GM12878 (cell line): ENCODE results near the gene PARM1. TPM values are rescaled to one million over a fixed set of nuclear protein-coding genes. Genes with fewer than 3 reads are reported as not detected.

Experiments used
- ATAC-seq: fragments of 200-7000 bp; cut with Tn5 transposase; 3 replicates; pipeline ENCODE4 v1.9.1; 2020; ENCODE audit warnings: mild to moderate bottlenecking, moderate library complexity
- BruUV-seq: library from RNA; stranded (reverse); fragments of 400-500 nt; replicated peaks from 2 replicates; lab custom pipeline; 2021; lab: Mats Ljungman, UMichigan
- CTCF ChIA-PET: fragments of 300-600 bp; sonication (Branson Sonifier 250); formaldehyde crosslinking; extraction: SDS; loops from one replicate; lab custom pipeline; 2021; ENCODE audit warnings: inconsistent platforms; lab: Yijun Ruan, JAX
- POLR2A ChIA-PET: fragments of 350-600 bp; formaldehyde crosslinking; extraction: SDS; loops from one replicate; lab custom pipeline; 2021; ENCODE audit warnings: inconsistent platforms; lab: Charles Lee
- RAD21 ChIA-PET: fragments of 300-600 bp; sonication (Branson Sonifier 250); formaldehyde crosslinking; loops from one replicate; lab custom pipeline; 2023; ENCODE audit warnings: antibody characterized with exemption; ENCODE audit not compliant: unreplicated experiment; lab: Charles Lee
- SMC1A ChIA-PET: fragments of 300-600 bp; sonication (Branson Sonifier 250); formaldehyde crosslinking; loops from one replicate; lab custom pipeline; 2023; ENCODE audit not compliant: unreplicated experiment, uncharacterized antibody; lab: Charles Lee
- DNase-seq: peaks from one replicate; pipeline ENCODE4 v3.0.0-alpha.2; 2011; ENCODE audit warnings: low read depth, low spot score
- FAIRE-seq: peaks from 3 replicates; lab custom pipeline; 2011; peaks lifted over from hg19 to GRCh38; lab: Jason Lieb, UNC
- H2AFZ ChIP-seq: 2 replicates; pipeline ENCODE4 v1.6.0; 2011; ENCODE audit warnings: low read depth, low read length, control low read depth; ENCODE audit not compliant: control insufficient read depth
- H3K27ac ChIP-seq: 2 replicates; pipeline ENCODE4 v1.5.1; 2011; ENCODE audit warnings: control low read depth; ENCODE audit not compliant: control insufficient read depth, insufficient read depth
- H3K27me3 ChIP-seq, 2 experiments: replicated peaks in 1 of 2; 2 replicates each; pipeline versions ENCODE4 v1.6.0 to v1.6.1; 2011; ENCODE audit warnings: low read length in 1 of 2; ENCODE audit not compliant: control insufficient read depth in 2 of 2, insufficient read depth in 2 of 2
- H3K36me3 ChIP-seq, 2 experiments: 2 replicates each; pipeline ENCODE4 v1.5.1; 2011; ENCODE audit warnings: low read length in 1 of 2; ENCODE audit not compliant: control insufficient read depth in 2 of 2, insufficient read depth in 2 of 2
- H3K4me1 ChIP-seq: 2 replicates; pipeline ENCODE4 v1.6.1; 2011; ENCODE audit warnings: mild to moderate bottlenecking, low read length, moderate library complexity, mixed read lengths; ENCODE audit not compliant: control insufficient read depth, insufficient read depth
- H3K4me2 ChIP-seq: 2 replicates; pipeline ENCODE4 v1.6.0; 2011; ENCODE audit warnings: control low read depth; ENCODE audit not compliant: control insufficient read depth, insufficient read depth
- H3K4me3 ChIP-seq: fragments of 200-600 bp; sonication (generic); 2 replicates; pipeline ENCODE4 v1.5.1; 2016
- H3K79me2 ChIP-seq: 2 replicates; pipeline ENCODE4 v1.6.0; 2011; ENCODE audit warnings: low read length; ENCODE audit not compliant: control insufficient read depth, insufficient read depth
- H3K9ac ChIP-seq: 2 replicates; pipeline ENCODE4 v1.8.0; 2011; ENCODE audit warnings: low read length, control low read depth, mixed read lengths; ENCODE audit not compliant: control insufficient read depth, insufficient read depth
- H3K9me3 ChIP-seq: replicated peaks from 3 replicates; pipeline ENCODE4 v1.5.1; 2011; ENCODE audit warnings: mild to moderate bottlenecking, low read length; ENCODE audit not compliant: control insufficient read depth, insufficient read depth
- H4K20me1 ChIP-seq: 2 replicates; pipeline ENCODE4 v1.6.0; 2011; ENCODE audit not compliant: control insufficient read depth, insufficient read depth
- CREB1 ChIP-seq: IDR thresholded peaks from 2 replicates; pipeline ENCODE4 v1.6.1; 2012; ENCODE audit warnings: low read depth, mild to moderate bottlenecking, inconsistent platforms
- FOXK2 ChIP-seq: fragments of 450-650 bp; IDR thresholded peaks from 2 replicates; pipeline ENCODE4 v1.6.1; 2017; ENCODE audit warnings: mild to moderate bottlenecking, moderate library complexity
- PAX5 ChIP-seq: IDR thresholded peaks from 2 replicates; pipeline ENCODE4 v1.6.1; 2011; ENCODE audit warnings: low read depth, low read length, borderline replicate concordance
- PAX8 ChIP-seq: fragments of 450-650 bp; IDR thresholded peaks from 2 replicates; pipeline ENCODE4 v1.6.1; 2017; ENCODE audit warnings: mild to moderate bottlenecking, moderate library complexity
- PRDM15 ChIP-seq: fragments of 450-650 bp; formaldehyde crosslinking; IDR thresholded peaks from 2 replicates; pipeline ENCODE4 v1.4.0; 2020; ENCODE audit warnings: mild to moderate bottlenecking, moderate library complexity
- ZNF24 ChIP-seq: fragments of 450-650 bp; IDR thresholded peaks from 2 replicates; pipeline ENCODE4 v1.6.1; 2017; ENCODE audit warnings: antibody characterized with exemption, mild to moderate bottlenecking
- ZNF384 ChIP-seq: IDR thresholded peaks from 2 replicates; pipeline ENCODE4 v1.6.1; 2012; ENCODE audit warnings: low read depth, mild to moderate bottlenecking, low read length, improper control_type of control experiment, borderline replicate concordance
- ZNF592 ChIP-seq: fragments of 450-650 bp; IDR thresholded peaks from 2 replicates; pipeline ENCODE4 v1.6.1; 2017; ENCODE audit warnings: mild to moderate bottlenecking, moderate library complexity
- WGBS: methylation state at CpG from one replicate; pipeline ENCODE4 v1.1.6; 2016; ENCODE audit warnings: low lambda C conversion rate; ENCODE audit not compliant: insufficient replicate concordance, insufficient coverage; ENCODE audit errors: missing lambda C conversion rate; 5-methylcytosine and 5-hydroxymethylcytosine counted together
- in situ Hi-C: fragments of 300-500 bp; cut with MboI; formaldehyde crosslinking; loops from 9 replicates; pipeline ENCODE4 v1.14.3; 2018; ENCODE audit warnings: mixed read lengths
- intact Hi-C: fragments of 100-400 bp; cut with micrococcal nuclease; formaldehyde crosslinking; loops from one replicate; pipeline ENCODE4 v1.14.2; 2022; ENCODE audit not compliant: unreplicated experiment
- polyA plus RNA-seq, 11 experiments: library from polyadenylated mRNA; depleted of rRNA in 4 of 11; unstranded in 6 of 11; stranded (reverse) in 5 of 11; fragments of >200 nt; fragmentation: Nextera tagmentation in 4 of 11; fragmentation: Illumina TruSeq in 1 of 11; extraction: Ambion mirVana in 4 of 11; extraction: Trizol in 1 of 11; gene quantifications; 1 replicate in 1 of 11; 2 replicates in 10 of 11; pipeline versions ENCODE4 v1.2.1 to v1.2.3, GENCODE V29; 2011 to 2016; ENCODE audit warnings: inconsistent platforms in 2 of 11, missing spikeins in 2 of 11, low read depth in 1 of 11
- total RNA-seq, 4 experiments: library from RNA; depleted of rRNA in 3 of 4; stranded (reverse); fragments of >200 nt in 3 of 4; fragmentation: Illumina TruSeq in 1 of 4; extraction: Trizol in 1 of 4; gene quantifications; 2 replicates each; pipeline versions ENCODE4 v1.2.1 to v1.2.3, GENCODE V29; 2013 to 2021
- TF ChIP-seq, protein P1 (sequence below): fragments of 450-650 bp; IDR thresholded peaks from 2 replicates; pipeline ENCODE4 v1.6.1; 2018; ENCODE audit warnings: mild to moderate bottlenecking, low read depth, moderate library complexity; ENCODE audit not compliant: partially characterized antibody
- TF ChIP-seq, protein P2 (sequence below): fragments of 450-650 bp; IDR thresholded peaks from 2 replicates; pipeline ENCODE4 v1.6.1; 2016; ENCODE audit warnings: mild to moderate bottlenecking

Gene PARM1
- total and polyA plus RNA-seq, 10 of the 15 experiments (the other 5 are each of a cell fraction or from before 2014, with no cell fraction given), result 13.9 to 56.2 (median 41.3) TPM

GRCh38 chr4:75011131-75011795 lies 78.3 kb downstream of the PARM1 start (continued):
- TF ChIP-seq, protein P1, sequence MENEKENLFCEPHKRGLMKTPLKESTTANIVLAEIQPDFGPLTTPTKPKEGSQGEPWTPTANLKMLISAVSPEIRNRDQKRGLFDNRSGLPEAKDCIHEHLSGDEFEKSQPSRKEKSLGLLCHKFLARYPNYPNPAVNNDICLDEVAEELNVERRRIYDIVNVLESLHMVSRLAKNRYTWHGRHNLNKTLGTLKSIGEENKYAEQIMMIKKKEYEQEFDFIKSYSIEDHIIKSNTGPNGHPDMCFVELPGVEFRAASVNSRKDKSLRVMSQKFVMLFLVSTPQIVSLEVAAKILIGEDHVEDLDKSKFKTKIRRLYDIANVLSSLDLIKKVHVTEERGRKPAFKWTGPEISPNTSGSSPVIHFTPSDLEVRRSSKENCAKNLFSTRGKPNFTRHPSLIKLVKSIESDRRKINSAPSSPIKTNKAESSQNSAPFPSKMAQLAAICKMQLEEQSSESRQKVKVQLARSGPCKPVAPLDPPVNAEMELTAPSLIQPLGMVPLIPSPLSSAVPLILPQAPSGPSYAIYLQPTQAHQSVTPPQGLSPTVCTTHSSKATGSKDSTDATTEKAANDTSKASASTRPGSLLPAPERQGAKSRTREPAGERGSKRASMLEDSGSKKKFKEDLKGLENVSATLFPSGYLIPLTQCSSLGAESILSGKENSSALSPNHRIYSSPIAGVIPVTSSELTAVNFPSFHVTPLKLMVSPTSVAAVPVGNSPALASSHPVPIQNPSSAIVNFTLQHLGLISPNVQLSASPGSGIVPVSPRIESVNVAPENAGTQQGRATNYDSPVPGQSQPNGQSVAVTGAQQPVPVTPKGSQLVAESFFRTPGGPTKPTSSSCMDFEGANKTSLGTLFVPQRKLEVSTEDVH, result no peak

DNA sequence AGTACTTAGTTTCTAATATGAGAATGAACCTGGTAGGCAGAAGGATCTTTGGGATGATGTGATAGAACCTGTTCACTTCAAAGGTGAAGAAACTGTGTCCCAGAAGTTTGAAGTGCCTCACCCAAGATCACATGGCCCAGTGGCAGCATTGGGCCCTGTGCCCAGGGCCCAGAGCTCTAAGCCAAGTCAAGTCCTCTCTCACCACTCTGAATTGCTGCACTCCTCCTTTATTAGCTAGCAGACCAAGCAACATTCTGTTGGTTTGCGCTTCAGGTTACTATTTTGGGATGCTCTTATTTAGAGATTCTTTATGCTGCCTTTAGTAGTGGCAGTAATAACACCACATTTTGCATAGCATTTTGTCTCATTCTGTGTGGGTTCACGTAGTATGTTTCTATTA lies 82.7 kb downstream of the PARM1 start:
- H3K27ac ChIP-seq, result no peak overlapping the region
- H3K36me3 ChIP-seq, result peaks cover 0 to 2% of the 10 kb centered on the region in 2 experiments; a peak in 2 of 4 replicates
- H3K9me3 ChIP-seq, result no peaks in the 10 kb centered on the region
- no peak overlapping the region for H3K4me3 ChIP-seq
- SMC1A ChIA-PET, result no interaction called here
- H3K4me2 ChIP-seq, result no peak overlapping the region
- 88% methylated on average over 2 of the region's 2 CpGs for WGBS
- DNase-seq (no peak), ATAC-seq (no peak), FAIRE-seq (no peak)
- RAD21 ChIA-PET, result no interaction called here
- BruUV-seq, result no TSS peak
- H3K9ac ChIP-seq, result no peak overlapping the region
- no peak overlapping the region for H2AFZ ChIP-seq
- in situ Hi-C loops, result no loop called here
- no peaks in the 10 kb centered on the region for H3K27me3 ChIP-seq
- H3K4me1 ChIP-seq, result no peaks in the 10 kb centered on the region
- H4K20me1 ChIP-seq, result no peaks in the 10 kb centered on the region
- no peaks in the 10 kb centered on the region for H3K79me2 ChIP-seq
- POLR2A ChIA-PET, result no interaction called here
- intact Hi-C loops, result no loop called here
- CTCF ChIA-PET, result interaction anchor here (0.6 kb wide), 1 partner anchor 327 kb away, joined by 4 read pairs; no protein-coding TSS in a partner anchor
- TF ChIP-seq ZNF24, result no peak
- no peak for TF ChIP-seq ZNF384
- TF ChIP-seq, protein P2, sequence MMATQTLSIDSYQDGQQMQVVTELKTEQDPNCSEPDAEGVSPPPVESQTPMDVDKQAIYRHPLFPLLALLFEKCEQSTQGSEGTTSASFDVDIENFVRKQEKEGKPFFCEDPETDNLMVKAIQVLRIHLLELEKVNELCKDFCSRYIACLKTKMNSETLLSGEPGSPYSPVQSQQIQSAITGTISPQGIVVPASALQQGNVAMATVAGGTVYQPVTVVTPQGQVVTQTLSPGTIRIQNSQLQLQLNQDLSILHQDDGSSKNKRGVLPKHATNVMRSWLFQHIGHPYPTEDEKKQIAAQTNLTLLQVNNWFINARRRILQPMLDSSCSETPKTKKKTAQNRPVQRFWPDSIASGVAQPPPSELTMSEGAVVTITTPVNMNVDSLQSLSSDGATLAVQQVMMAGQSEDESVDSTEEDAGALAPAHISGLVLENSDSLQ, result no peak
- no peak for TF ChIP-seq PAX8
- TF ChIP-seq FOXK2, result no peak
- no peak for TF ChIP-seq PRDM15 (CRISPR knock-in tag)
- TF ChIP-seq ZNF592, result no peak
- TF ChIP-seq PAX5, result no peak
- TF ChIP-seq CREB1, result no peak
